Activated CD4-positive, alpha-beta T cell treated with anti-CD3 and anti-CD28 coated beads, Interleukin-2, amount 50 U/mL, for 48 hours (primary cell): ENCODE data around the gene EXOSC5.
"Not testable (repeated sequence)": the region's sequence is repeated elsewhere in the genome, so short reads cannot be mapped to it uniquely, and the experiment has no call there.

Source experiments
- DNase-seq, 2 experiments: peaks; one replicate each; pipeline ENCODE4 v3.0.0-alpha.2; 2020

EXOSC5 gene

GRCh38 chr19:41403181-41403970 is 6.2 kb upstream of the EXOSC5 start:
- DNase-seq = no peak

- no peak for DNase-seq
Measured at GRCh38 chr19:41402010-41402409, 4.9 kb upstream of the EXOSC5 start.

DNA sequence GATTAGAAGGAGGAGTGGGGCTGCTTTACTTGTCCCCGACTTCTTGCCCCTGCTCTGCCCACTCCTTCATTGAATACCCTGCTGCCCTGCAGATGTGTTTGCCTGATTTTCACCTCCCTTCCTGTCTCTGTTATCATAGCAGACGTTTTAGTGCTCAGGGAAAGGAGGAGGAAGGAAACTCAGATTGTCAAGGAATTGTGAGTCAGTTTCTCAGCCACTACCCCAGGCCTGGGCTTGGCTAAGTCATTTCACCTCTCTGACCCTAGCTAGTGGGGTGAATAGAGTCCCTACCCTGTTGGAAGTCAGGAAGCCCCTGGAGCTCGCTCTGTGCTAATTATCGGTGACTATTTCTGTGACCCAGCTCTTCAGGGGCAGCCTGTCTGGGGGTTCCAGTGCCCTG is 4.3 kb upstream of the EXOSC5 start:
- no peak for DNase-seq

DNA sequence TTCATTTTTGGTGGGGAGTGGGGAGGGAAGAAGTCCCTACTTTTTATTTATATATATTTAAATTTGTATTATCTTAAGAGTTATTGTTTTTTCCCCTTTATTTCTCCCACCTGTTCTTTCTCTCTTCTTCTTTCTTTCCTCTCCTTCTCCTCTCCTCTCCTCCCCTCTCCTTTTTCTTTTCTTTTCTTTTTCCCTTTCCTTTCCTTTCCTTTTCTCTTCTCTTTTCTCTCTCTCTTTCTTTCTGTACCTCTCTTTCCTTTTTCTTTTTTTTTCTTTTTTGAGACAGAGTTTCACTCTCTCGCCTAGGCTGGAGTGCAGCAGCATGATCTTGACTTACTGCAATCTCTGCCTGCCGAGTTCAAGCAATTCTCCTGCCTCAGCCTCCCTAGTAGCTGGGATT is 2.4 kb upstream of the EXOSC5 start:
- no peak for DNase-seq

DNA sequence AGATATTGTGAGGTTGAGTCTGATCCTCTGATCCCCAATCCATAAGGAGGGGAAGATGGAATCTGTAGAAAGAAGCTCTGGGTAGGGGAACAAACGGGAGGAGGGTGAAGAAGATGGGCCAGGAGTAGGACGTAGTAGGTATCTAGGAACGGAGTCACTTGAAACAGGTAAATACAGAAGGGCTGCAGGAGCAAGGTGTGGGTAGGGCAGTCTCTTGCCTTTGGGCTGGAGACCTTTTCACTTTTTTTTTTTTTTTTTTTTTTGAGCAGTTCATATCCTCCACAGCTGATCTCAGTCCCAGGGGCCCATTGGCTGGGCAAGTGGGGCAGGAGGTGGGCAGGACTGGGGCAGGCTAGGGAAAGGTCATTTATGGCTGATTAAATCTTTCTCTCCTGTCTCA is 1.9 kb upstream of the EXOSC5 start:
- DNase-seq = no peak

- DNase-seq = no peak
Measured at GRCh38 chr19:41398598-41398997, 1.4 kb upstream of the EXOSC5 start.

DNA sequence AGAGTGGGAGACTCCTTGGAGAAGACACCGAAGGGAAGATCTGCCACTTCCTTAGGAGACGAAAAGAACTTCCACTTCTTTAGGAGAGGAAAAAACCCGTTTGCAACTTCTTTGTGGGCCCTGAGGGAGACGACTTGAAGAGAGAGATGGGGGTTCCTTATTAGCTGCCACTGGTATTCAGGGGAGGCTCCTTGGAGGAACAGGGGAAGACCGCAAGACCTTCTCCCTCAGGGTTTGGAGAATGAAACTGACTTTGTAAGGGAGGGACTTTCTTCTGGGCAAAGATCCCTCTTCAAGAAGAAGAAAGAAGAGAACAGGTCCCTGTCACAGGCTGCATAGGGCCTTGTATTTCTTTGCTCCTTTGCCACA is 875 bp upstream of the EXOSC5 start:
- DNase-seq = no peak

DNA sequence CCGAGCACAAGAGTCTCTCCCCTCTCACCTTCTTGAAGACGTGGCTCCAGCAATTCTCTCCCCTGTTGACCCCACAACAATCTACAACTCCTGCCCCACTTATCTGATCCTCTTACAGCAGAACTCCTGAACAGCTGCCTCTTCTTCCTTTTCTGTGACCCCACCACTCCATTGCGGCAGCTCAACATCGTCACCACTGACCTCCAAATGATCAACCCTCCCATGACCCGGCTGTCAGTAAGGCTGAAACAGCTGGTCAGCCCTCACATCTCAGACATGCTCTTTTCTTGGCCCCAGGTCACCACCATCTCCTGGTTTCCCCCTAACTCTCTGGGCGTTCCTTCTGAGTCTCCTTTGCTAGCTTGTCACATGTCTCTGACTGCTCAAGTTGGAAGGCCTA is 1.8 kb downstream of the EXOSC5 start:
- no peak for DNase-seq

DNA sequence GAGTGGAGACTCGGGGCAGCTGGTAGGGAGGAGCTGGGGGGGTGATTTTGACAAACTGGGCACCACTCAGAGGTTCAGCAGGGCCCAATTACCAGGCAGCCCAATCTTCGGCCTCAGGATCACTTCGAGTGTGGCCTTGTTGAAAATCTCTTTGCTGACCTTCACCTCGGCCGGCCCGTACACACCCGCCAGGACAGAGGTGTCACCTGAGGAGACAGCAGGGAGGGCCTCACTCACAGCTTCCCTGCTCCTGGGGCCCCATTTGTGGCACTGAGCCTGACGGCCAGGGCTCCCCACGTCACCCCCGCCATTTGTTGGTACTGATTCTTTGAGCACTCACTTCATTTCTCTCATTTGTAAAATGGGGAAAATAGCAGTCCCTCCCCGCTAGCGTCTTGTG is 4.4 kb downstream of the EXOSC5 start:
- DNase-seq = no peak

GRCh38 chr19:41391618-41392017 is 5.5 kb downstream of the EXOSC5 start:
- no peak for DNase-seq

GRCh38 chr19:41386442-41386841 is 10.7 kb downstream of the EXOSC5 start:
- DNase-seq = no peak

GRCh38 chr19:41384351-41384750 is 12.8 kb downstream of the EXOSC5 start:
- no peak for DNase-seq

- DNase-seq = not testable (repeated sequence)
Measured at GRCh38 chr19:41381536-41381935, 15.6 kb downstream of the EXOSC5 start.

- no peak for DNase-seq
Measured at GRCh38 chr19:41377977-41378709, 19.0 kb downstream of the EXOSC5 start.

DNA sequence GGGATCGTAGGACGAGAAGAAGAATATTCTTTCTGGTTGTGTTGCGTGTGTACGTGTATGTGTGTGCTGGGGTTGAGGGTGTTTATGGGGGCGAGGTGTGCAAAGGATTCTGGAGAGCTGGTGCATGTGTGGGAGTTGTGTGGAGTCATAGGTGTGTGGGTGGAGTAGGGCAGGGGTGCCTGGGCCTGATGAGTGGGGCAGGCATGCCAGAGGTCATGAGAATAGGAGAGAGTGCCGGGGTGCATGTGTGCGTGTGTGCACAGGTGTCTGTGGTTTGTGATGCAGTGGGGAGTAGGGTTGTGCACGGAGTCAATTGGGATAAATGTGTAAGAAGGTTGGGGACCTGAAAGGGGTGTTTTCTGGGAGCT is 20.2 kb downstream of the EXOSC5 start:
- DNase-seq = no peak

- peak in 1 of 2 experiments; percentile 32 for DNase-seq
Measured at GRCh38 chr19:41376241-41376997, 20.7 kb downstream of the EXOSC5 start, which contains the start of gene TMEM91. Gene TMEM91 (plus strand): TSS chr19:41376533. CDS start chr19:41378310, 1,777 bp downstream.

- DNase-seq = no peak
Measured at GRCh38 chr19:41373993-41374392, 23.2 kb downstream of the EXOSC5 start.

- no peak for DNase-seq
Measured at GRCh38 chr19:41372501-41372900, 24.7 kb downstream of the EXOSC5 start.

DNA sequence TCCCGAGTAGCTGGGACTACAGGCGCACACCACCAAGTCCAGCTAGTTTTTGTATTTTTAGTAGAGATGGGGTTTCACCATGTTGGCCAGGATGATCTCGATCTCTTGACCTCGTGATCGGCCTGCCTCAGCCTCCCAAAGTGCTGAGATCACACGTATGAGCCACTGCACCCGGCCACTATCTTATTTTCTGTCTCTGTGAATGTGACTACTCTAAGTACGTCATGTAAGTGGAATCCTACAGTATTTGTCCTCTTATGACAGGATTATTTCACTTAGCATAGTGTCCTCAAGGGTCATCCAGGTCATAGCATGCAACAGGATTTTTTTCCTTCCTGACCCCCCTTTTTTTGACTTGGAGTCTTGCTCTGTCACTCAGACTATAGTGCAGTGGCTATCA is 25.6 kb downstream of the EXOSC5 start:
- no peak for DNase-seq

DNA sequence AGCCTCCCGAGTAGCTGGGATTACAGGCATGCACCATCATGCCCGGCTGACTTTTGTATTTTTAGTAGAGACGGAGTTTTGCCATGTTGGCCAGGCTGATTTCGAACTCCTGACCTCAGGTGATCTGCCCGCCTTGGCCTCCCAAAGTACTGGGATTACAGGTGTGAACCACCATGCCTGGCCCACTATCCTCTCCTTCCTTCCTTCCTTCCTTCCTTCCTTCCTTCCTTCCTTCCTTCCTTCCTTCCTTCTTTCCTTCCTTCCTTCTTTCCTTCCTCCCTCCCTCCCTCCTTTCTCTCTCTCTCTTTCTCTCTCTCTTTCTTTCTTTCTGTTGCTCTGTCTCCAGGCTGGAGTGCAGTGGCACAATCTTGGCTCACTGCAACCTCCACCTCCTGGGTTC is 26.0 kb downstream of the EXOSC5 start:
- DNase-seq = not testable (repeated sequence)

DNA sequence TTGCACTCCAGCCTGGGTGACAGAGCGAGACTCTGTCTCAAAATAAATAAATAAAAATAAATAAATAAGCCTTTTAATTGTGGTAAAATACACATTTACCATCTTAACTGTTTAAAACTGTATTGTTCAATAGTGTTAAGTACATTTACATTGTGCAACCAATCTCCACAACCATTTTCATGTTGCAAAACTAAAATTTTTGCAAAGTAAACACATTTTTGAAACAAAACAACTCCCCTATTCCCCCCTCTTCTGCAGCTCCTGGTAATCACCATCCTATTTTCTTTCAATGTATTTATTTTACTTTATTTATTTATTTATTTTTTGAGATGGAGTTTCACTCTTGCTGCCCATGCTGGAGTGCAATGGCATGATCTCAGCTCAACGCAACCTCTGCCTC is 27.4 kb downstream of the EXOSC5 start:
- no peak for DNase-seq

DNA sequence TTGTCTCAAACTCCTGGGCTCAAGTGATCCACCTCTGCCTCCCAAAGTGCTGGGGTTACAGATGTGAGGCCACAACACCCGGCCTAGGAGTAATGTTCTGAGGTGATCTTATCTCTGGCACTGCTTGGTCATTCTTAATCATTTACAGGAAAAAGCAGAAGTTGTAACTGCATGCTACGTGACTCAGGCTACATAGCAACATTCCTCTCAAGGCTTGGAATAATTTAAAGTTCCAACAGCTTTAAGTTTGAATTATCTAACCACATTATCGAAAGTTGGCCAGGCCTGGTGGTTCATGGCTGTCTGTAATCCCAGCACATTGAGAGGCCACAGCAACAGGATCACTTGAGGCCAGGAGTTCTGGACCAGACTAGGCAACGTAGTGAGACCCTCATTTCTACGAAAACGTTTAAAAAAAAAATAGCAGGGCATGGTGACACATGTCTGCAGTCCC is 29.3 kb downstream of the EXOSC5 start:
- DNase-seq = no peak

DNA sequence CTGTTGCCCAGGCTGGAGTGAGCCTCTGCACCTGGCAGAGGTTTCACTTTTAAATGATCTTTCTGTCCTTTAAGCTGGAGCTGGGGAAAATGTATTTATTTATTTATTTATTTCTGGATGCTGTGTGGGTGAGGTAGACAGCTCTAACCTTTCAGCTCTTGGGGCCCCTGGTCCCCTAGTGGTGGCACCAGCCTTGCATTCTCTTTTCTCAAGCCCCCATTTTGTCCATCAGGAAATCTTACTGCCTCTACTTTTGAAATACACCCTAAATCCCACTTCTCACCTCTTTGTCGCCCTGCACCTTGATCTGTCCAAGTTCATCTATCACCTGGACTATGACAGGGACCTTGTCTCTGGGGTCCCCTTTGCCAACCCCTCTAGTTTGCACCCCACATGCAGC is 31.1 kb downstream of the EXOSC5 start:
- no peak for DNase-seq
